Tibial nerve (tissue), 4 donors: ENCODE measurements around the gene COL4A1. TPM values are rescaled to one million over a fixed set of nuclear protein-coding genes. Genes with fewer than 3 reads are reported as not detected.

Experiments
- DNase-seq, 2 donors: peaks; one replicate each; pipeline ENCODE4 v3.0.0-alpha.2; 2019; ENCODE audit warnings: low spot score in 2 of 2
- H3K27ac ChIP-seq, 4 donors: fragments of 200-600 bp; sonication (generic) in 3 of 4; one replicate each; pipeline ENCODE4 v1.5.1; 2017 to 2019; ENCODE audit warnings: mild to moderate bottlenecking in 1 of 4
- H3K27me3 ChIP-seq, 2 donors: fragments of 200-600 bp; sonication (generic) in 1 of 2; one replicate each; pipeline versions ENCODE4 v1.5.1 to v1.6.0; 2017 to 2019
- H3K36me3 ChIP-seq, 3 donors: fragments of 200-600 bp; sonication (generic); one replicate each; pipeline ENCODE4 v1.5.1; 2018 to 2019
- H3K4me1 ChIP-seq, 4 donors: fragments of 200-600 bp; sonication (generic) in 3 of 4; one replicate each; pipeline ENCODE4 v1.5.1; 2017 to 2019
- H3K4me3 ChIP-seq, 4 donors: fragments of 200-600 bp; sonication (generic) in 3 of 4; one replicate each; pipeline ENCODE4 v1.5.1; 2017 to 2019; ENCODE audit warnings: mild to moderate bottlenecking in 1 of 4, moderate library complexity in 1 of 4
- H3K9me3 ChIP-seq, 4 donors: fragments of 200-600 bp; sonication (generic) in 3 of 4; one replicate each; pipeline ENCODE4 v1.5.1; 2017 to 2019
- CTCF ChIP-seq, 5 experiments: fragments of 200-600 bp in 3 of 5; fragments of 450-650 bp in 2 of 5; sonication (generic) in 3 of 5; IDR thresholded peaks; one replicate each; pipeline ENCODE4 v1.5.1; 2016 to 2019; ENCODE audit warnings: antibody characterized with exemption in 5 of 5, mild to moderate bottlenecking in 3 of 5, moderate library complexity in 2 of 5
- EP300 ChIP-seq, 2 donors: sonication (generic); formaldehyde crosslinking; IDR thresholded peaks; one replicate each; pipeline ENCODE4 v1.6.1; 2017; ENCODE audit warnings: antibody characterized with exemption in 2 of 2, mild to moderate bottlenecking in 1 of 2
- POLR2A ChIP-seq, 2 donors: fragments of 450-650 bp; IDR thresholded peaks; one replicate each; pipeline ENCODE4 v1.6.1; 2017; ENCODE audit warnings: antibody characterized with exemption in 2 of 2, mild to moderate bottlenecking in 2 of 2, moderate library complexity in 2 of 2
- WGBS, 2 donors: methylation state at CpG; one replicate each; pipeline ENCODE4 v1.1.5; 2018; 5-methylcytosine and 5-hydroxymethylcytosine counted together
- total RNA-seq, 4 donors: library from RNA; depleted of rRNA; stranded (reverse); fragments of >200 nt; gene quantifications; one replicate each; pipeline ENCODE4 v1.1.0, GENCODE V29; 2016

Gene COL4A1
- total RNA-seq, 4 donors from 2014 or later = 385 to 583 (median 526) TPM

- 40 to 44% methylated on average over 14 of the region's 14 CpGs for WGBS, 2 donors
- H3K9me3 ChIP-seq = no peaks in the 10 kb centered on the region
- DNase-seq = no peak
- H3K36me3 ChIP-seq = no peaks in the 10 kb centered on the region
- TF ChIP-seq EP300 (IDR thresholded peaks at IDR 0.05) (no peak), CTCF (IDR thresholded peaks at IDR 0.05) (no peak), POLR2A (IDR thresholded peaks at IDR 0.05) (no peak)
- H3K27ac ChIP-seq = peak overlapping the region; percentile 40 to 90 (median 80)
- H3K4me1 ChIP-seq = peaks cover 3 to 98% (median 42%) of the 10 kb centered on the region in 4 donors
- no peaks in the 10 kb centered on the region for H3K27me3 ChIP-seq
- peak overlapping the region in 1 of 4 donors; percentile 7 for H3K4me3 ChIP-seq
Measured at GRCh38 chr13:110341445-110342244, 34.7 kb upstream of the COL4A1 start.

- Histone ChIP-seq H3K9me3 (no peaks in the 10 kb centered on the region), H3K36me3 (no peaks in the 10 kb centered on the region), H3K4me3 (peak overlapping the region in 1 of 4 donors; percentile 7), H3K4me1 (peaks cover 3 to 98% (median 47%) of the 10 kb centered on the region in 4 donors), H3K27me3 (no peaks in the 10 kb centered on the region), H3K27ac (peak overlapping the region; percentile 40 to 90 (median 80))
- peak; percentile 34 for DNase-seq
- 44 to 52% methylated on average over 11 to 24 of the region's 24 CpGs for WGBS, 2 donors
- peak; percentile 24 to 60 for TF ChIP-seq EP300 (IDR thresholded peaks at IDR 0.05)
- TF ChIP-seq CTCF (IDR thresholded peaks at IDR 0.05) = no peak
Measured at GRCh38 chr13:110340812-110341444, 34.0 kb upstream of the COL4A1 start.

GRCh38 chr13:110339975-110340550, 33.1 kb upstream of the COL4A1 start:
- Histone ChIP-seq H3K9me3 (no peaks in the 10 kb centered on the region), H3K27ac (peak overlapping the region; percentile 40 to 90 (median 80)), H3K27me3 (no peaks in the 10 kb centered on the region), H3K36me3 (no peaks in the 10 kb centered on the region), H3K4me1 (peaks cover 3 to 98% (median 50%) of the 10 kb centered on the region in 4 donors), H3K4me3 (no peak overlapping the region)
- no peak for DNase-seq
- 84 to 86% methylated on average over 9 of the region's 9 CpGs for WGBS, 2 donors
- TF ChIP-seq CTCF (IDR thresholded peaks at IDR 0.05) (no peak), EP300 (IDR thresholded peaks at IDR 0.05) (no peak), POLR2A (IDR thresholded peaks at IDR 0.05) (no peak)

GRCh38 chr13:110339263-110339662, 32.3 kb upstream of the COL4A1 start:
- TF ChIP-seq EP300 (IDR thresholded peaks at IDR 0.05) (no peak), CTCF (IDR thresholded peaks at IDR 0.05) (no peak), POLR2A (IDR thresholded peaks at IDR 0.05) (no peak)
- H3K36me3 ChIP-seq = no peaks in the 10 kb centered on the region
- 27 to 43% methylated on average over 6 of the region's 6 CpGs for WGBS, 2 donors
- H3K27me3 ChIP-seq = no peaks in the 10 kb centered on the region
- H3K27ac ChIP-seq = peak overlapping the region; percentile 45 to 90 (median 80)
- no peaks in the 10 kb centered on the region for H3K9me3 ChIP-seq
- no peak overlapping the region for H3K4me3 ChIP-seq
- no peak for DNase-seq
- H3K4me1 ChIP-seq = peaks cover 3 to 97% (median 51%) of the 10 kb centered on the region in 4 donors
